ENCODE results near the gene ASB14.
"Not testable (repeated sequence)": the region's sequence is repeated elsewhere in the genome, so short reads cannot be mapped to it uniquely, and the experiment has no call there.

Gene ASB14

GRCh38 chr3:57292159-57292896 is at the start of gene ASB14:
Gene ASB14 (minus strand): TSS chr3:57292685. CDS start chr3:57292033, 652 bp downstream.
- no peak for DNase-seq (ENCODE audit: low read depth)

GRCh38 chr3:57339071-57339642 is 46.7 kb upstream of the ASB14 start:
- not testable (repeated sequence) for DNase-seq (ENCODE audit: low read depth)

- not testable (repeated sequence) for DNase-seq (ENCODE audit: low read depth)
These were observed 46.0 kb upstream of the ASB14 start for GRCh38 chr3:57338272-57339070.

GRCh38 chr3:57335283-57335938 is 42.9 kb upstream of the ASB14 start:
- no peak for DNase-seq (ENCODE audit: low read depth)

- DNase-seq (ENCODE audit: low read depth): no peak
These were observed 38.7 kb upstream of the ASB14 start for GRCh38 chr3:57331078-57331610.

- not testable (repeated sequence) for DNase-seq (ENCODE audit: low read depth)
These were observed 34.0 kb upstream of the ASB14 start for GRCh38 chr3:57326498-57326897.

GRCh38 chr3:57314204-57314603 is 21.7 kb upstream of the ASB14 start:
- no peak for DNase-seq (ENCODE audit: low read depth)

- no peak for DNase-seq (ENCODE audit: low read depth)
These were observed 17.4 kb upstream of the ASB14 start for GRCh38 chr3:57309769-57310360.

- DNase-seq (ENCODE audit: low read depth): not testable (repeated sequence)
These were observed 11.0 kb upstream of the ASB14 start for GRCh38 chr3:57303520-57303919.

GRCh38 chr3:57298041-57298440 is 5.6 kb upstream of the ASB14 start:
- no peak for DNase-seq (ENCODE audit: low read depth)

GRCh38 chr3:57292897-57293526 is 527 bp upstream of the ASB14 start:
- DNase-seq (ENCODE audit: low read depth): no peak

- no peak for DNase-seq (ENCODE audit: low read depth)
These were observed 4.1 kb downstream of the ASB14 start for GRCh38 chr3:57288403-57288802.

GRCh38 chr3:57287205-57287604 is 5.3 kb downstream of the ASB14 start:
- no peak for DNase-seq (ENCODE audit: low read depth)

GRCh38 chr3:57283334-57283733 is 9.2 kb downstream of the ASB14 start:
- DNase-seq (ENCODE audit: low read depth): no peak

- no peak for DNase-seq (ENCODE audit: low read depth)
These were observed 10.8 kb downstream of the ASB14 start for GRCh38 chr3:57281715-57282114.

- DNase-seq (ENCODE audit: low read depth): no peak
These were observed 12.8 kb downstream of the ASB14 start for GRCh38 chr3:57279685-57280084.

GRCh38 chr3:57278237-57278636 is 14.2 kb downstream of the ASB14 start:
- DNase-seq (ENCODE audit: low read depth): no peak

GRCh38 chr3:57275393-57275792 is 17.1 kb downstream of the ASB14 start:
- no peak for DNase-seq (ENCODE audit: low read depth)

- DNase-seq (ENCODE audit: low read depth): no peak
These were observed 17.6 kb downstream of the ASB14 start for GRCh38 chr3:57274845-57275244.

- DNase-seq (ENCODE audit: low read depth): no peak
These were observed 24.1 kb downstream of the ASB14 start for GRCh38 chr3:57268416-57268815.

GRCh38 chr3:57261929-57262328 is 30.6 kb downstream of the ASB14 start:
- no peak for DNase-seq (ENCODE audit: low read depth)

Data from stimulated activated CD8-positive, alpha-beta memory T cell treated with anti-CD3 and anti-CD28 coated beads, Interleukin-7, amount 100 ng/mL, for 24 hours (primary cell).